ENCODE data around the gene CLDN4.

DNA sequence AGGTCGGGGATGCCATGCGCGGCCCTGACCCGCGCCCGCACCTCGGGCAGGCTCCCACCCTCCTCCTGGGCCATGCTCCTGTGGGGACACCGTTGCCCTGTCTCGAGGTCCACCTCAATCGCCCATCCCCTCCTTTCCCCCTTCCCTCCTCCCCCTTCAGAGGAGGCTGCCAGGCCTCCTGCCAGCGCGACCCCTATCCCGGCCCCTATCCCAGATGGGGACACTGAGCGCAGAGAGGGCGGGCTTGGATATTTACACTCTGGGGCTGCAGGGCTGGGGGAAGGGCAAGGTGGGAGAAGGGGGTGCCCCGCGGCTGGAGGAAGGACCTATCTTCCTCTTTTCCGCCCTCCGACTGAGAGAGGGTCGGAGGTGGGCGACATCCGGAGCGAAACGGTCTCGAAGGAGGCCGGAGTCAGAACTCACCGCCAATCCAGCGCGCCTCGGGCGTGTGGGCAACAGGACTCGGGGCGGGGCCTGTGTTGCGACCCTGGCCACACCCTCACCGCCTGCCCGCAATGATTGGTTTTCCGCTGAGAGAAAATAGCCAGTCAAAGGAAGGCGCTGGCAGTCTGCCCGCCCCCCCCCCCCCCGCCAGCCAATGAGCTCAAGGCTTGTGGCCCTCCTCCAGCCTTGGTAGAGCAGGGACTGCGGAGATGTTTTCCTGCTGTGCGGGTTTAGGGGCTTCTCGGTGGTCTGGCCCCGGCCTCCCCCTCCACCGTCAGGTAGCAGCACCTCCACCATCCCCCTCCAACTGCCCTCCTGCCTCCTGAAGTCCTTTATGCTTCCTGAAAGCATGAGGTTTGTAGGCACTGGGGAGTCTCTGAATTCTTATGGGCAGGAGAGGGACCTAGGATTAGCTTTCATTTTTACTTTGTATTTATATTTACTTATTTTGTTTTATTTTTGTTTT is 11.5 kb downstream of the CLDN4 start, which contains the start of gene METTL27:
- TF ChIP-seq CTCF (IDR thresholded peaks at IDR 0.05) (no peak), ZNF263 (CRISPR knock-in tag; IDR thresholded peaks at IDR 0.05; ENCODE audit: low read depth) (no peak), CREB1 (CRISPR knock-in tag; IDR thresholded peaks at IDR 0.05) (no peak)
